SK-N-SH treated with all-trans-retinoic acid at 6 μM for 48 hours (cell line): ENCODE measurements around the gene DTWD2.

ENCODE experiments used
- ATAC-seq: fragments of 200-7000 bp; cut with Tn5 transposase; 3 replicates; pipeline ENCODE4 v1.9.1; 2020; ENCODE audit warnings: mild to moderate bottlenecking, moderate library complexity
- ARNTL ChIP-seq: fragments of 450-650 bp; formaldehyde crosslinking; IDR thresholded peaks from 2 replicates; pipeline ENCODE4 v1.5.0; 2020; ENCODE audit warnings: low read depth, mild to moderate bottlenecking, moderate library complexity, borderline replicate concordance
- BACH2 ChIP-seq: fragments of 250-450 bp; sonication (Bioruptor Pico); IDR thresholded peaks from 2 replicates; pipeline ENCODE4 v1.9.0; 2021; ENCODE audit warnings: mild to moderate bottlenecking, borderline replicate concordance
- CSDC2 ChIP-seq: fragments of 250-450 bp; sonication (Bioruptor Pico); IDR thresholded peaks from 2 replicates; pipeline ENCODE4 v1.5.0; 2020; ENCODE audit warnings: mild to moderate bottlenecking, moderate library complexity
- ESRRG ChIP-seq: fragments of 250-450 bp; sonication (Bioruptor Pico); IDR thresholded peaks from 2 replicates; pipeline ENCODE4 v1.6.1; 2021; ENCODE audit warnings: mild to moderate bottlenecking
- GLIS3 ChIP-seq: fragments of 250-450 bp; sonication (Bioruptor Pico); IDR thresholded peaks from 2 replicates; pipeline ENCODE4 v1.5.0; 2020; ENCODE audit warnings: mild to moderate bottlenecking, moderate library complexity
- ISL1 ChIP-seq: fragments of 250-450 bp; sonication (Bioruptor Pico); IDR thresholded peaks from 2 replicates; pipeline ENCODE4 v2.1.2; 2022; ENCODE audit warnings: mild to moderate bottlenecking, moderate library complexity
- OSR1 ChIP-seq: fragments of 250-450 bp; sonication (Bioruptor Pico); IDR thresholded peaks from 2 replicates; pipeline ENCODE4 v1.8.0; 2022; ENCODE audit warnings: moderate library complexity, mild to moderate bottlenecking, inconsistent platforms
- PPARA ChIP-seq: fragments of 250-450 bp; sonication (Bioruptor Pico); IDR thresholded peaks from 2 replicates; pipeline ENCODE4 v1.5.0; 2020; ENCODE audit warnings: mild to moderate bottlenecking, borderline replicate concordance
- RARB ChIP-seq: fragments of 250-450 bp; sonication (Bioruptor Pico); IDR thresholded peaks from 2 replicates; pipeline ENCODE4 v1.8.0; 2021; ENCODE audit warnings: mild to moderate bottlenecking, moderate library complexity
- SNAI2 ChIP-seq: fragments of 250-450 bp; sonication (Bioruptor Pico); IDR thresholded peaks from 2 replicates; pipeline ENCODE4 v1.5.0; 2020; ENCODE audit warnings: mild to moderate bottlenecking, moderate library complexity
- TCF4 ChIP-seq: fragments of 250-450 bp; sonication (Bioruptor Pico); IDR thresholded peaks from 2 replicates; pipeline ENCODE4 v1.8.0; 2021; ENCODE audit warnings: mild to moderate bottlenecking, moderate library complexity, borderline replicate concordance
- TOX ChIP-seq: fragments of 250-450 bp; sonication (Bioruptor Pico); IDR thresholded peaks from 2 replicates; pipeline ENCODE4 v1.8.0; 2021; ENCODE audit warnings: mild to moderate bottlenecking, moderate library complexity, borderline replicate concordance
- ZC3H10 ChIP-seq: fragments of 250-450 bp; sonication (Bioruptor Pico); IDR thresholded peaks from 2 replicates; pipeline ENCODE4 v1.5.1; 2021; ENCODE audit warnings: mild to moderate bottlenecking, moderate library complexity
- ZFP3 ChIP-seq: fragments of 250-450 bp; sonication (Bioruptor Pico); IDR thresholded peaks from 2 replicates; pipeline ENCODE4 v1.5.0; 2020; ENCODE audit warnings: mild to moderate bottlenecking, moderate library complexity
- ZFP30 ChIP-seq: fragments of 450-650 bp; formaldehyde crosslinking; IDR thresholded peaks from 2 replicates; pipeline ENCODE4 v1.5.0; 2022; ENCODE audit warnings: mild to moderate bottlenecking, moderate library complexity
- ZNF565 ChIP-seq: fragments of 450-650 bp; formaldehyde crosslinking; conservative IDR thresholded peaks from 2 replicates; pipeline ENCODE4 v1.5.0; 2020; ENCODE audit warnings: low read depth, mild to moderate bottlenecking, moderate library complexity
- ZNF70 ChIP-seq: fragments of 450-650 bp; formaldehyde crosslinking; IDR thresholded peaks from 2 replicates; pipeline ENCODE4 v1.5.0; 2020; ENCODE audit warnings: mild to moderate bottlenecking, moderate library complexity
- TF ChIP-seq, protein P1 (sequence below): fragments of 250-450 bp; sonication (Bioruptor Pico); IDR thresholded peaks from 2 replicates; pipeline ENCODE4 v1.8.0; 2020; ENCODE audit warnings: mild to moderate bottlenecking, moderate library complexity, borderline replicate concordance
- TF ChIP-seq, protein P2 (sequence below): fragments of 250-450 bp; sonication (Bioruptor Pico); IDR thresholded peaks from 2 replicates; pipeline ENCODE4 v1.5.1; 2020; ENCODE audit warnings: low read depth, mild to moderate bottlenecking, moderate library complexity
- TF ChIP-seq, protein P3 (sequence below): fragments of 250-450 bp; sonication (Bioruptor Pico); IDR thresholded peaks from 2 replicates; pipeline ENCODE4 v1.5.0; 2020; ENCODE audit warnings: mild to moderate bottlenecking, moderate library complexity
- TF ChIP-seq, protein P4 (sequence below): fragments of 250-450 bp; sonication (Bioruptor Pico); IDR thresholded peaks from 2 replicates; pipeline ENCODE4 v1.5.1; 2021; ENCODE audit warnings: mild to moderate bottlenecking, moderate library complexity

The DTWD2 gene

DNA sequence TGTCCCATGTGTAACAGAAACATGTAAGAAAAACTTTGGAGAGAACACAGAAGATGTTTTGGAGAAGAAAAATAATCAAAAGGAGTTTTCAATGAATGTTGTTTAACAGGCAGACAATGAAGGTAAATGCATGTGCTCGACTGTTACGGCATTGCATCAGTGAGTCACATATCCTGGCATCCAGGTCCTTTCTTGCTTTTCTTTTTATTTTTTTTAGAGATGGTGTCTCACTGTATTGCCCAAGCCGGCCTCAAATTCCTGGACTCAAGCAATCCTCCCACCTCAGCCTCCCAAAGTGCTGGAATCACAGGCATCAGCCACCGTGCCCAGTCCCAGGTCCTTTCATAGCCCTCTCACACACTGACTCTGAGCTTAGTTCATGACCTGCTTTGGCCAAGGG lies 181.8 kb downstream of the DTWD2 start (continued):
- TF ChIP-seq, protein P1, sequence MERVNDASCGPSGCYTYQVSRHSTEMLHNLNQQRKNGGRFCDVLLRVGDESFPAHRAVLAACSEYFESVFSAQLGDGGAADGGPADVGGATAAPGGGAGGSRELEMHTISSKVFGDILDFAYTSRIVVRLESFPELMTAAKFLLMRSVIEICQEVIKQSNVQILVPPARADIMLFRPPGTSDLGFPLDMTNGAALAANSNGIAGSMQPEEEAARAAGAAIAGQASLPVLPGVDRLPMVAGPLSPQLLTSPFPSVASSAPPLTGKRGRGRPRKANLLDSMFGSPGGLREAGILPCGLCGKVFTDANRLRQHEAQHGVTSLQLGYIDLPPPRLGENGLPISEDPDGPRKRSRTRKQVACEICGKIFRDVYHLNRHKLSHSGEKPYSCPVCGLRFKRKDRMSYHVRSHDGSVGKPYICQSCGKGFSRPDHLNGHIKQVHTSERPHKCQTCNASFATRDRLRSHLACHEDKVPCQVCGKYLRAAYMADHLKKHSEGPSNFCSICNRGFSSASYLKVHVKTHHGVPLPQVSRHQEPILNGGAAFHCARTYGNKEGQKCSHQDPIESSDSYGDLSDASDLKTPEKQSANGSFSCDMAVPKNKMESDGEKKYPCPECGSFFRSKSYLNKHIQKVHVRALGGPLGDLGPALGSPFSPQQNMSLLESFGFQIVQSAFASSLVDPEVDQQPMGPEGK, result no peak
- TF ChIP-seq ARNTL (CRISPR knock-in tag) (no peak), TCF4 (CRISPR knock-in tag) (no peak), ISL1 (CRISPR knock-in tag) (no peak)

DNA sequence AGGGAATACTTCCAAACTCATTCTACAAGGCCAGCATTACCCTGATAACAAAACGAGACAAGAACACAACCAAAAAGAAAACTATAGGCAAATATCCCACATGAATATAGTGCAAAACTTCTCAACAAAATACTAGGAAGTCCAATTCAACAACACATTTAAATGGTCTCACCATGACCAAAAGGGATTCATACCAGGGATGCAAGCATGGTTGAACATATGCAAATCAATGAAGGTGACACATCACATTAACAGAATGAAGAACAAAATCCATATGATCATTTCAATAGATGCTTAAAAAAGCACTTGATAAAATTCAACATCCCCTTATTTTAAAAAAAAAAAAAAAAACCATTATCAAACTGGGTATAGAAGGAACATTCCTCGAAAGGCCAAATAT lies 186.0 kb downstream of the DTWD2 start:
- TF ChIP-seq ISL1 (CRISPR knock-in tag), result no peak
- no peak for TF ChIP-seq TCF4 (CRISPR knock-in tag)
- no peak for TF ChIP-seq RARB (CRISPR knock-in tag)
- TF ChIP-seq, protein P2, sequence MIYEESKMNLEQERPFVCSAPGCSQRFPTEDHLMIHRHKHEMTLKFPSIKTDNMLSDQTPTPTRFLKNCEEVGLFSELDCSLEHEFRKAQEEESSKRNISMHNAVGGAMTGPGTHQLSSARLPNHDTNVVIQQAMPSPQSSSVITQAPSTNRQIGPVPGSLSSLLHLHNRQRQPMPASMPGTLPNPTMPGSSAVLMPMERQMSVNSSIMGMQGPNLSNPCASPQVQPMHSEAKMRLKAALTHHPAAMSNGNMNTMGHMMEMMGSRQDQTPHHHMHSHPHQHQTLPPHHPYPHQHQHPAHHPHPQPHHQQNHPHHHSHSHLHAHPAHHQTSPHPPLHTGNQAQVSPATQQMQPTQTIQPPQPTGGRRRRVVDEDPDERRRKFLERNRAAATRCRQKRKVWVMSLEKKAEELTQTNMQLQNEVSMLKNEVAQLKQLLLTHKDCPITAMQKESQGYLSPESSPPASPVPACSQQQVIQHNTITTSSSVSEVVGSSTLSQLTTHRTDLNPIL (CRISPR knock-in tag), result no peak
- TF ChIP-seq ESRRG, result no peak
- no peak for TF ChIP-seq ARNTL (CRISPR knock-in tag)
- TF ChIP-seq PPARA, result no peak
- no peak for ATAC-seq

DNA sequence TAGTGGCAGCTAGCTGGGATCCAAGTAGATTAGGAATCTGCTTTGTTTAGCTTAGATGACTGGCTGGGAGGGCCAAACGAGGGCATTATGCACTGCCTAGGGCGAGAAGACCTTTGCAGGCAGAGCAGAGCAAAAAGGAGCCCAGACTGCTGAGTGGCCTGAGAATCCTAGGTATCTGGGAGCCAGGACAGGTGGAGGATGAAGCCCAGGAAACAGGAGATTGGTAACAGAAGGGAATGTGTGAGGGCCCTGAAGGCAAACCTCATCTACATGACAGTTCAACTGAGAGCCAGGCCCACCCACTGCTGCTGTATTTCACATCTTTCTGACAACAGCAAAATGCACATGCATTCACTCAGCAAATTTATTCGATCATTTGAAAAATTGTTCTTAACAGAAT lies 192.3 kb downstream of the DTWD2 start:
- no peak for TF ChIP-seq RARB (CRISPR knock-in tag)
- no peak for TF ChIP-seq CSDC2 (CRISPR knock-in tag)
- TF ChIP-seq ZNF565 (CRISPR knock-in tag), result no peak
- TF ChIP-seq, protein P2 (CRISPR knock-in tag), result no peak
- no peak for TF ChIP-seq ZC3H10 (CRISPR knock-in tag)
- TF ChIP-seq, protein P3, sequence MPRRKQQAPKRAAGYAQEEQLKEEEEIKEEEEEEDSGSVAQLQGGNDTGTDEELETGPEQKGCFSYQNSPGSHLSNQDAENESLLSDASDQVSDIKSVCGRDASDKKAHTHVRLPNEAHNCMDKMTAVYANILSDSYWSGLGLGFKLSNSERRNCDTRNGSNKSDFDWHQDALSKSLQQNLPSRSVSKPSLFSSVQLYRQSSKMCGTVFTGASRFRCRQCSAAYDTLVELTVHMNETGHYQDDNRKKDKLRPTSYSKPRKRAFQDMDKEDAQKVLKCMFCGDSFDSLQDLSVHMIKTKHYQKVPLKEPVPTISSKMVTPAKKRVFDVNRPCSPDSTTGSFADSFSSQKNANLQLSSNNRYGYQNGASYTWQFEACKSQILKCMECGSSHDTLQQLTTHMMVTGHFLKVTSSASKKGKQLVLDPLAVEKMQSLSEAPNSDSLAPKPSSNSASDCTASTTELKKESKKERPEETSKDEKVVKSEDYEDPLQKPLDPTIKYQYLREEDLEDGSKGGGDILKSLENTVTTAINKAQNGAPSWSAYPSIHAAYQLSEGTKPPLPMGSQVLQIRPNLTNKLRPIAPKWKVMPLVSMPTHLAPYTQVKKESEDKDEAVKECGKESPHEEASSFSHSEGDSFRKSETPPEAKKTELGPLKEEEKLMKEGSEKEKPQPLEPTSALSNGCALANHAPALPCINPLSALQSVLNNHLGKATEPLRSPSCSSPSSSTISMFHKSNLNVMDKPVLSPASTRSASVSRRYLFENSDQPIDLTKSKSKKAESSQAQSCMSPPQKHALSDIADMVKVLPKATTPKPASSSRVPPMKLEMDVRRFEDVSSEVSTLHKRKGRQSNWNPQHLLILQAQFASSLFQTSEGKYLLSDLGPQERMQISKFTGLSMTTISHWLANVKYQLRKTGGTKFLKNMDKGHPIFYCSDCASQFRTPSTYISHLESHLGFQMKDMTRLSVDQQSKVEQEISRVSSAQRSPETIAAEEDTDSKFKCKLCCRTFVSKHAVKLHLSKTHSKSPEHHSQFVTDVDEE (CRISPR knock-in tag), result no peak
- no peak for TF ChIP-seq OSR1 (CRISPR knock-in tag)
- TF ChIP-seq ARNTL (CRISPR knock-in tag), result no peak
- no peak for TF ChIP-seq ZFP30 (CRISPR knock-in tag)
- TF ChIP-seq SNAI2 (CRISPR knock-in tag), result no peak
- TF ChIP-seq BACH2 (CRISPR knock-in tag), result no peak
- no peak for TF ChIP-seq ZNF70
- TF ChIP-seq, protein P1, result no peak
- TF ChIP-seq ZFP3 (CRISPR knock-in tag), result no peak
- no peak for TF ChIP-seq PPARA
- TF ChIP-seq GLIS3 (CRISPR knock-in tag), result no peak
- no peak for TF ChIP-seq ESRRG
- TF ChIP-seq ISL1 (CRISPR knock-in tag), result no peak
- TF ChIP-seq, protein P4, sequence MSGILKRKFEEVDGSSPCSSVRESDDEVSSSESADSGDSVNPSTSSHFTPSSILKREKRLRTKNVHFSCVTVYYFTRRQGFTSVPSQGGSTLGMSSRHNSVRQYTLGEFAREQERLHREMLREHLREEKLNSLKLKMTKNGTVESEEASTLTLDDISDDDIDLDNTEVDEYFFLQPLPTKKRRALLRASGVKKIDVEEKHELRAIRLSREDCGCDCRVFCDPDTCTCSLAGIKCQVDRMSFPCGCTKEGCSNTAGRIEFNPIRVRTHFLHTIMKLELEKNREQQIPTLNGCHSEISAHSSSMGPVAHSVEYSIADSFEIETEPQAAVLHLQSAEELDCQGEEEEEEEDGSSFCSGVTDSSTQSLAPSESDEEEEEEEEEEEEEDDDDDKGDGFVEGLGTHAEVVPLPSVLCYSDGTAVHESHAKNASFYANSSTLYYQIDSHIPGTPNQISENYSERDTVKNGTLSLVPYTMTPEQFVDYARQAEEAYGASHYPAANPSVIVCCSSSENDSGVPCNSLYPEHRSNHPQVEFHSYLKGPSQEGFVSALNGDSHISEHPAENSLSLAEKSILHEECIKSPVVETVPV (CRISPR knock-in tag), result no peak
- no peak for TF ChIP-seq TOX (CRISPR knock-in tag)
- no peak for ATAC-seq
